Stomach (tissue), 9 donors: Measurements from ENCODE around the gene NCMAP. TPM values are rescaled to one million over a fixed set of nuclear protein-coding genes. Genes with fewer than 3 reads are reported as not detected.

ENCODE experiments used
- DNase-seq, 2 donors: peaks; one replicate each; pipeline versions ENCODE4 v3.0.0 to v3.0.0-alpha.2; 2013 to 2019
- H3K27ac ChIP-seq, 5 donors: fragments of 200-600 bp in 4 of 5; sonication (generic) in 4 of 5; one replicate each; pipeline ENCODE4 v1.5.1; 2013 to 2019; ENCODE audit warnings: mild to moderate bottlenecking in 1 of 5, moderate library complexity in 1 of 5
- H3K27me3 ChIP-seq, 3 donors: fragments of 200-600 bp; sonication (generic); one replicate each; pipeline ENCODE4 v1.5.1; 2017 to 2019; ENCODE audit warnings: mixed run types in 1 of 3
- H3K36me3 ChIP-seq, 4 donors: fragments of 200-600 bp; sonication (generic); 1 replicate in 3 of 4; 2 replicates in 1 of 4; pipeline ENCODE4 v1.5.1; 2016 to 2019
- H3K4me1 ChIP-seq, 4 donors: fragments of 200-600 bp; sonication (generic); one replicate each; pipeline ENCODE4 v1.5.1; 2016 to 2019
- H3K4me3 ChIP-seq, 4 donors: fragments of 200-600 bp; sonication (generic) in 3 of 4; one replicate each; pipeline ENCODE4 v1.5.1; 2016 to 2019; ENCODE audit warnings: mild to moderate bottlenecking in 1 of 4
- H3K9me3 ChIP-seq, 4 donors: fragments of 200-600 bp; sonication (generic); one replicate each; pipeline ENCODE4 v1.5.1; 2016 to 2019
- EP300 ChIP-seq: sonication (generic); formaldehyde crosslinking; IDR thresholded peaks from one replicate; pipeline ENCODE4 v1.6.1; 2017; ENCODE audit warnings: antibody characterized with exemption
- POLR2A ChIP-seq, 4 donors: fragments of 450-650 bp; IDR thresholded peaks; one replicate each; pipeline ENCODE4 v1.6.1; 2016; ENCODE audit warnings: antibody characterized with exemption in 4 of 4, control low read depth in 2 of 4, mild to moderate bottlenecking in 1 of 4, moderate library complexity in 1 of 4
- POLR2AphosphoS5 ChIP-seq, 3 donors: sonication (generic); formaldehyde crosslinking; IDR thresholded peaks; one replicate each; pipeline ENCODE4 v1.6.1; 2016; ENCODE audit warnings: antibody characterized with exemption in 3 of 3
- WGBS, 5 donors: extraction: QIAGEN DNeasy Blood & Tissue Kit in 3 of 5; methylation state at CpG; one replicate each; pipeline versions ENCODE4 v1.1.5 to v1.1.7; 2013 to 2018; 5-methylcytosine and 5-hydroxymethylcytosine counted together
- intact Hi-C: fragments of 100-400 bp; cut with DNase I; formaldehyde crosslinking; loops from one replicate; pipeline ENCODE4 v1.15.1; 2023; ENCODE audit warnings: low total_unique reads
- polyA plus RNA-seq, 3 donors: library from polyadenylated mRNA; stranded (reverse); fragments of 200-250 nt; gene quantifications; one replicate each; pipeline ENCODE4 v1.2.3, GENCODE V29; 2013
- total RNA-seq, 5 donors: library from RNA; depleted of rRNA; stranded (reverse); fragments of >200 nt; gene quantifications; one replicate each; pipeline versions ENCODE4 v1.1.0 to v1.2.3, GENCODE V29; 2014 to 2016
- TF ChIP-seq, protein P1 (sequence below), 7 experiments: fragments of 450-650 bp in 4 of 7; fragments of 200-600 bp in 3 of 7; sonication (generic) in 3 of 7; IDR thresholded peaks; one replicate each; pipeline ENCODE4 v1.5.1; 2016 to 2019; ENCODE audit warnings: antibody characterized with exemption in 7 of 7, control low read depth in 2 of 7, mild to moderate bottlenecking in 1 of 7
- donor health status: healthy with polysubstance abuse.
- donor health status: Bipolar disorder and iron deficiency.
- donor health status: healthy.

Gene NCMAP
- total and polyA plus RNA-seq, 8 donors: 0.29 to 9.3 (median 4.1) TPM

DNA sequence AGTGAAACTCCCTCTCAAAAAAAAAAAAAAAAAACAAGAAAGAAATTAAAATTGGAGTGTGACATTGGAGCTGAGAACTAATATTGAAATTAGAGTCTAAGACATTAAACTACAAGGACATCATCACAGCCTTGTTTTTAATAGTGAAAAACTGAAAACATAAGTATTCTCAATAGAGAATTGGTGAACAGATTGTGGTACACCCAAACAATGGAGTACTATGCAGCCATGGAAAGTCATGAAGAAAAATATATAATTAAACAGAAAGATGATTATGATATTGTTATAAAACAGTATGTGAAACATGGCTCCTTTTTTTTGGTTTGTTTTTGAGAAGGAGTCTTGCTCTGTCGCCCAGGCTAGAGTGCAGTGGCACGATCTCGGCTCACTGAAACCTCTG lies 43.4 kb downstream of the NCMAP start:
- TF ChIP-seq EP300 (no peak), POLR2A (IDR thresholded peaks at IDR 0.05) (no peak), POLR2AphosphoS5 (IDR thresholded peaks at IDR 0.05) (no peak)
- TF ChIP-seq, protein P1, sequence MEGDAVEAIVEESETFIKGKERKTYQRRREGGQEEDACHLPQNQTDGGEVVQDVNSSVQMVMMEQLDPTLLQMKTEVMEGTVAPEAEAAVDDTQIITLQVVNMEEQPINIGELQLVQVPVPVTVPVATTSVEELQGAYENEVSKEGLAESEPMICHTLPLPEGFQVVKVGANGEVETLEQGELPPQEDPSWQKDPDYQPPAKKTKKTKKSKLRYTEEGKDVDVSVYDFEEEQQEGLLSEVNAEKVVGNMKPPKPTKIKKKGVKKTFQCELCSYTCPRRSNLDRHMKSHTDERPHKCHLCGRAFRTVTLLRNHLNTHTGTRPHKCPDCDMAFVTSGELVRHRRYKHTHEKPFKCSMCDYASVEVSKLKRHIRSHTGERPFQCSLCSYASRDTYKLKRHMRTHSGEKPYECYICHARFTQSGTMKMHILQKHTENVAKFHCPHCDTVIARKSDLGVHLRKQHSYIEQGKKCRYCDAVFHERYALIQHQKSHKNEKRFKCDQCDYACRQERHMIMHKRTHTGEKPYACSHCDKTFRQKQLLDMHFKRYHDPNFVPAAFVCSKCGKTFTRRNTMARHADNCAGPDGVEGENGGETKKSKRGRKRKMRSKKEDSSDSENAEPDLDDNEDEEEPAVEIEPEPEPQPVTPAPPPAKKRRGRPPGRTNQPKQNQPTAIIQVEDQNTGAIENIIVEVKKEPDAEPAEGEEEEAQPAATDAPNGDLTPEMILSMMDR (IDR thresholded peaks at IDR 0.05): no peak
- WGBS, 5 donors: 87 to 95% (median 93%) methylated on average over 3 of the region's 3 CpGs
- H3K4me3 ChIP-seq: no peak overlapping the region
- peaks cover 0 to 3% (median 0%) of the 10 kb centered on the region in 3 donors for H3K27me3 ChIP-seq
- H3K36me3 ChIP-seq: no peaks in the 10 kb centered on the region
- H3K27ac ChIP-seq: no peak overlapping the region
- no peak for DNase-seq
- intact Hi-C loops: no loop called here
- peaks cover 0 to 3% (median 0%) of the 10 kb centered on the region in 4 donors for H3K4me1 ChIP-seq
- H3K9me3 ChIP-seq: no peaks in the 10 kb centered on the region

DNA sequence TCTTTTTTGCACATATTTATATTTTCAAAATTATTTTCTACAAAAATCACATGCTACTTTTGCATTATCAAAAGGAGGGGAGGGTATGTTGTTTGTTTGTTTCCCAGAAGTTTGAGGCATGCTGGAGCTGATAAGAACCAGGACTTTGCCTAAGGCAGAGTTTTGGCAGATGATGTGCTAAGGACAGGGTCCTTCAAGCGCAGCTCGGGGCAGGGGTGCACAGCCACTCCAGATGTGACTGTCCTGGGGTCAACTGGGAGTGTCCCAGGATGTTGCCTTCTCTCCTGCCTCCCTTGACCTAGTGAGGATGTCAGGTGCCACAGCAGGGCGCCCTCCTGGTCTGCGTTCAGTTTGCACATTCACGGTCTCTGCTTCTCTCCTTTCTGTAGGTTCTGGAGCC lies 44.7 kb downstream of the NCMAP start:
- no peak for DNase-seq
- H3K4me3 ChIP-seq: no peak overlapping the region
- H3K27me3 ChIP-seq: no peaks in the 10 kb centered on the region
- no peaks in the 10 kb centered on the region for H3K9me3 ChIP-seq
- no peaks in the 10 kb centered on the region for H3K36me3 ChIP-seq
- 64 to 79% (median 79%) methylated on average over 4 to 5 of the region's 5 CpGs for WGBS, 5 donors
- no peaks in the 10 kb centered on the region for H3K4me1 ChIP-seq
- TF ChIP-seq POLR2A (IDR thresholded peaks at IDR 0.05): no peak
- TF ChIP-seq EP300: no peak
- TF ChIP-seq, protein P1 (IDR thresholded peaks at IDR 0.05): no peak
- TF ChIP-seq POLR2AphosphoS5 (IDR thresholded peaks at IDR 0.05): no peak
- intact Hi-C loops: no loop called here
- no peak overlapping the region for H3K27ac ChIP-seq

DNA sequence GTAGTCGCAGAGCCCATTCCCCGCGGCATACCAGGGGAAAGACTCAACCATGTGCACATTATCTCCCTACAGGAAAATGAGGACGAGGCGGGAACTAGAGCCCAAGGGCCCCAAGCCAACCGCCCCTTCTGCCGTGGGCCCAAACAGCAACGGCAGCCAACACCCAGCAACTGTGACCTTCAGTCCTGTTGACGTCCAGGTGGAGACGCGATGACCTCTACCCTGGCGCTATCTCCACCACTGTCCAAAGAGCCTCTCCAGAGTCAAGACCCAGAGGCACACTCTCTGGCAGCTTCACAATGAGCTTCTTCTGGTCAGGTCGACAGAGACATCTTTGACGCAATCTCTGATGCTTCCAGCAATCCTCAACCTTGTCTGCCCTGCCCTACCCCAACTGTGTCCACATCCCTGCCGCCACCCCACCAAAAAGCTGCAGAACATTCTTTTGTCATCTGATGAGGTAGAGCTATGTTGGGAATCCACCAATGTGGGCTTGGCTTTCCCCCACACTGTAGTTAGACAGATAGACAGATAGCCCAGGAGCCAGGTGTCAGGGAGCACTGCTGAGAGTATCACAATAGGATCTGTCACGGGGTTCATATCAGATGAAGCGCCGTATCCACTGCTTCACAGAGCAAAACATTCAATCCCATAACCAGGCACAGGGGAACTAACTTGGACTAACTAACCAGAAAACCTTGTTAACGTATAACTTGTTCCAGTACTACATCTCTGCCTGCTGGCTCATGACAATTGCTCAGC lies 49.8 kb downstream of the NCMAP start:
- Histone ChIP-seq H3K4me1 (no peaks in the 10 kb centered on the region), H3K4me3 (no peak overlapping the region), H3K27me3 (peaks cover 0 to 9% (median 0%) of the 10 kb centered on the region in 3 donors), H3K9me3 (no peaks in the 10 kb centered on the region), H3K27ac (no peak overlapping the region), H3K36me3 (no peaks in the 10 kb centered on the region)
- 86 to 94% (median 90%) methylated on average over 19 of the region's 19 CpGs for WGBS, 5 donors
- no peak for TF ChIP-seq POLR2A (IDR thresholded peaks at IDR 0.05)
- TF ChIP-seq, protein P1 (IDR thresholded peaks at IDR 0.05): no peak
- no peak for TF ChIP-seq EP300
- no peak for TF ChIP-seq POLR2AphosphoS5 (IDR thresholded peaks at IDR 0.05)
- intact Hi-C loops: no loop called here
- no peak for DNase-seq

DNA sequence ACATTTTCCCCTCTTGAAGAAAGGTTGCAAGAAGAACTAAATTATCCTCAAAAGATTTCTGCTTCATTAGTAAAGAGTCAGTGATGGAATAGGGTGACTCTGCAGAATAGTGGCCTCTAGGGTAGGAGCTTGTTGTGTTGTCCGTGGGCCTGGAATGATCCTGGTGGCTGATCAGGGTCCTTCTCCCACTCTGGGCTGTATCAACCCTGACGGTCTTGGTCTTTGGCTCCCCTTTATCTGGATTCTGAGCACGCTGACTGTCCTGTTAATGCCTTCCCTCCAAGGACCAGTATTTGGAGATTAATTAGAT lies 50.4 kb downstream of the NCMAP start:
- no peak overlapping the region for H3K27ac ChIP-seq
- no peaks in the 10 kb centered on the region for H3K9me3 ChIP-seq
- DNase-seq: no peak
- H3K4me3 ChIP-seq: no peak overlapping the region
- intact Hi-C loops: no loop called here
- peaks cover 0 to 10% (median 0%) of the 10 kb centered on the region in 3 donors for H3K27me3 ChIP-seq
- H3K4me1 ChIP-seq: no peaks in the 10 kb centered on the region
- no peaks in the 10 kb centered on the region for H3K36me3 ChIP-seq
- WGBS, 5 donors: 73 to 81% (median 76%) methylated on average over 3 of the region's 3 CpGs
- no peak for TF ChIP-seq POLR2A (IDR thresholded peaks at IDR 0.05)
- no peak for TF ChIP-seq EP300
- TF ChIP-seq POLR2AphosphoS5 (IDR thresholded peaks at IDR 0.05): no peak
- TF ChIP-seq, protein P1 (IDR thresholded peaks at IDR 0.05): no peak
